ENCODE measurements around the gene DTNBP1.
A peak's percentile ranks its signal among the peaks of the same experiment; 100 is the strongest.

The DTNBP1 gene

GRCh38 chr6:15501826-15502445, 160.9 kb downstream of the DTNBP1 start:
- DNase-seq (ENCODE audit: low read depth, low spot score): no peak

- DNase-seq (ENCODE audit: low read depth, low spot score): no peak
Observed at GRCh38 chr6:15500901-15501825, 161.7 kb downstream of the DTNBP1 start.

- no peak for DNase-seq (ENCODE audit: low read depth, low spot score)
Observed at GRCh38 chr6:15500078-15500740, 162.6 kb downstream of the DTNBP1 start.

- no peak for DNase-seq (ENCODE audit: low read depth, low spot score)
Observed at GRCh38 chr6:15499591-15499990, 163.2 kb downstream of the DTNBP1 start.

GRCh38 chr6:15499125-15499524, 163.7 kb downstream of the DTNBP1 start:
- no peak for DNase-seq (ENCODE audit: low read depth, low spot score)

- DNase-seq (ENCODE audit: low read depth, low spot score): no peak
Observed at GRCh38 chr6:15498640-15499039, 164.2 kb downstream of the DTNBP1 start.

GRCh38 chr6:15496345-15497131, 166.3 kb downstream of the DTNBP1 start:
- no peak for DNase-seq (ENCODE audit: low read depth, low spot score)

- DNase-seq (ENCODE audit: low read depth, low spot score): no peak
Observed at GRCh38 chr6:15495375-15495901, 167.4 kb downstream of the DTNBP1 start.

GRCh38 chr6:15493437-15494168, 169.2 kb downstream of the DTNBP1 start:
- DNase-seq (ENCODE audit: low read depth, low spot score): no peak

- DNase-seq (ENCODE audit: low read depth, low spot score): no peak
Observed at GRCh38 chr6:15491986-15492269, 170.9 kb downstream of the DTNBP1 start.

GRCh38 chr6:15491255-15491985, 171.4 kb downstream of the DTNBP1 start:
- peak; percentile 41 for DNase-seq (ENCODE audit: low read depth, low spot score)

- DNase-seq (ENCODE audit: low read depth, low spot score): no peak
Observed at GRCh38 chr6:15490242-15491100, 172.4 kb downstream of the DTNBP1 start.

GRCh38 chr6:15489261-15489962, 173.4 kb downstream of the DTNBP1 start:
- no peak for DNase-seq (ENCODE audit: low read depth, low spot score)

- no peak for DNase-seq (ENCODE audit: low read depth, low spot score)
Observed at GRCh38 chr6:15487262-15487661, 175.6 kb downstream of the DTNBP1 start.

GRCh38 chr6:15485936-15486335, 176.9 kb downstream of the DTNBP1 start:
- DNase-seq (ENCODE audit: low read depth, low spot score): no peak

- DNase-seq (ENCODE audit: low read depth, low spot score): no peak
Observed at GRCh38 chr6:15484821-15485220, 178.0 kb downstream of the DTNBP1 start.

- DNase-seq (ENCODE audit: low read depth, low spot score): no peak
Observed at GRCh38 chr6:15484140-15484539, 178.7 kb downstream of the DTNBP1 start.

- DNase-seq (ENCODE audit: low read depth, low spot score): no peak
Observed at GRCh38 chr6:15483060-15483459, 179.8 kb downstream of the DTNBP1 start.
